HepG2 (cell line): ENCODE measurements around the gene ESRRB. TPM values are rescaled to one million over a fixed set of nuclear protein-coding genes. Genes with fewer than 3 reads are reported as not detected.
A peak's percentile ranks its signal among the peaks of the same experiment; 100 is the strongest.

Experiments used
- ADNP ChIP-seq: sonication (generic); formaldehyde crosslinking; IDR thresholded peaks from 2 replicates; pipeline ENCODE4 v1.4.0; 2020; ENCODE audit warnings: missing genetic modification reagents
- AKAP8 ChIP-seq: sonication (generic); formaldehyde crosslinking; IDR thresholded peaks from 2 replicates; pipeline ENCODE4 v1.5.1; 2020; ENCODE audit warnings: mild to moderate bottlenecking, missing genetic modification reagents
- ATF3 ChIP-seq: sonication (generic); formaldehyde crosslinking; IDR thresholded peaks from 2 replicates; pipeline ENCODE4 v1.4.0; 2020; ENCODE audit warnings: missing genetic modification reagents
- FOXO4 ChIP-seq: sonication (generic); formaldehyde crosslinking; conservative IDR thresholded peaks from 2 replicates; pipeline ENCODE4 v1.8.1; 2023; ENCODE audit warnings: missing genetic modification reagents
- HDAC2 ChIP-seq: sonication (generic); formaldehyde crosslinking; IDR thresholded peaks from 2 replicates; pipeline ENCODE4 v1.4.0; 2020; ENCODE audit warnings: missing genetic modification reagents
- KLF6 ChIP-seq: IDR thresholded peaks from 2 replicates; pipeline ENCODE4 v1.8.0; 2016; ENCODE audit warnings: missing biosample characterization, missing genetic modification reagents
- MAX ChIP-seq: IDR thresholded peaks from 2 replicates; pipeline ENCODE4 v1.6.1; 2012; ENCODE audit warnings: inconsistent platforms
- RFXAP ChIP-seq: sonication (generic); formaldehyde crosslinking; IDR thresholded peaks from 2 replicates; pipeline ENCODE4 v1.4.0; 2020; ENCODE audit warnings: missing genetic modification reagents, borderline replicate concordance
- SMARCE1 ChIP-seq: fragments of 450-650 bp; IDR thresholded peaks from 2 replicates; pipeline ENCODE4 v1.6.1; 2017; ENCODE audit warnings: borderline replicate concordance
- ZFX ChIP-seq: sonication (generic); formaldehyde crosslinking; IDR thresholded peaks from 2 replicates; pipeline ENCODE4 v1.4.0; 2020; ENCODE audit warnings: mild to moderate bottlenecking, low read depth, missing genetic modification reagents, moderate library complexity
- ZNF564 ChIP-seq: sonication (generic); formaldehyde crosslinking; IDR thresholded peaks from 2 replicates; pipeline ENCODE4 v1.8.1; 2023; ENCODE audit warnings: mild to moderate bottlenecking, missing genetic modification reagents
- ZNF570 ChIP-seq: sonication (generic); formaldehyde crosslinking; IDR thresholded peaks from 2 replicates; pipeline ENCODE4 v1.4.0; 2020; ENCODE audit warnings: mild to moderate bottlenecking, missing genetic modification reagents, borderline replicate concordance
- ZNF746 ChIP-seq: sonication (generic); formaldehyde crosslinking; IDR thresholded peaks from 2 replicates; pipeline ENCODE4 v1.8.0; 2022; ENCODE audit warnings: mild to moderate bottlenecking, missing genetic modification reagents
- polyA plus RNA-seq, 8 experiments: library from polyadenylated mRNA; depleted of rRNA in 3 of 8; stranded (reverse) in 7 of 8; unstranded in 1 of 8; fragments of >200 nt; fragmentation: Illumina TruSeq in 4 of 8; extraction: Trizol in 4 of 8; gene quantifications; 2 replicates each; pipeline versions ENCODE4 v1.2.1 to v1.2.3, GENCODE V29; 2011 to 2016; ENCODE audit warnings: low read depth in 4 of 8, missing spikeins in 1 of 8, mixed read lengths in 1 of 8; ENCODE audit not compliant: insufficient read depth in 1 of 8
- total RNA-seq, 5 experiments: library from RNA; depleted of rRNA; stranded (reverse); fragments of >200 nt; fragmentation: Illumina TruSeq; extraction: Trizol; gene quantifications; 2 replicates each; pipeline ENCODE4 v1.2.3, GENCODE V29; 2016; ENCODE audit warnings: low read depth in 1 of 5
- TF ChIP-seq, protein P1 (sequence below): sonication (generic); formaldehyde crosslinking; IDR thresholded peaks from one replicate; pipeline ENCODE4 v1.5.1; 2020; ENCODE audit warnings: mild to moderate bottlenecking, missing genetic modification reagents; ENCODE audit errors: not compliant biosample characterization
- TF ChIP-seq, protein P2 (sequence below): sonication (generic); formaldehyde crosslinking; IDR thresholded peaks from 2 replicates; pipeline ENCODE4 v1.5.0; 2020; ENCODE audit warnings: mild to moderate bottlenecking, missing genetic modification reagents, borderline replicate concordance

Gene ESRRB
- total and polyA plus RNA-seq, 2 of the 13 experiments (the other 11 are each of a cell fraction or from before 2014, with no cell fraction given): 0.04 to 0.33 TPM

DNA sequence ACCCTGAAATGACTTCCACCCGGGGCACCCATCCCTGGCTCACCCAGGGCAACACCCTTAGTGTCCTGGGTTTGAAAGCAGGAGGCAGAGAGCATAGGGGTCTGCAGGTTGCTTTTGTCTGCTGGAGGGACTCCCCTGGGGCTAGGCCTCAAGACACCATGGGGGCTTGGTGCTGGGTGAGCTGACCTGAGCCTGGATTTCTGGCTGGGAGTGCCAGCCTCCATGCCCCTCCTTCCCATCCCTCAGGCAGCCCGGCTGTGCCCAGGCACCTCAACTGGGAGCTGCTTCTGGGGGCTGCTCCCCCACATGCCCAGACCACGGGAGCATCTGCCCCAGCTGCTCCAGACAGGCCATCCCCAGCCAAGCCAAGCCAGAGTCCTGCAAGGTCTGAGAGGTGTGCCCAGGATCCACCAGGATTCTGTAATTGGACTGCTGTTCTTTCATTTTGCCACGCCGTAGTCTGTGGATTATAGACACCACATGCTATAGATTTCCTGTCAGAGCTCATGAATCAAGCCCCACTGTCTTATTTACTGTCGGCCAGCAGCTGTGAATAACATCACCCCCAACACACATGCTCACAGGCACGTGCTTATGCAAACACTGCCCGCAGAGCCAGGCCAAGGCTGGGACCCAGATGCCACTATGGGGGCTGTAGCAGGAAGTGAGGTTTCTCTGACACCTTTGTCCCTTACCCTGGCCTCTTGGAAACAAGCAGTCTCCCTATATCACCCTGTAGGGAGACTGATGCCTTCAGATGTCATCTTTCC is 29.4 kb upstream of the ESRRB start (continued):
- TF ChIP-seq, protein P1, sequence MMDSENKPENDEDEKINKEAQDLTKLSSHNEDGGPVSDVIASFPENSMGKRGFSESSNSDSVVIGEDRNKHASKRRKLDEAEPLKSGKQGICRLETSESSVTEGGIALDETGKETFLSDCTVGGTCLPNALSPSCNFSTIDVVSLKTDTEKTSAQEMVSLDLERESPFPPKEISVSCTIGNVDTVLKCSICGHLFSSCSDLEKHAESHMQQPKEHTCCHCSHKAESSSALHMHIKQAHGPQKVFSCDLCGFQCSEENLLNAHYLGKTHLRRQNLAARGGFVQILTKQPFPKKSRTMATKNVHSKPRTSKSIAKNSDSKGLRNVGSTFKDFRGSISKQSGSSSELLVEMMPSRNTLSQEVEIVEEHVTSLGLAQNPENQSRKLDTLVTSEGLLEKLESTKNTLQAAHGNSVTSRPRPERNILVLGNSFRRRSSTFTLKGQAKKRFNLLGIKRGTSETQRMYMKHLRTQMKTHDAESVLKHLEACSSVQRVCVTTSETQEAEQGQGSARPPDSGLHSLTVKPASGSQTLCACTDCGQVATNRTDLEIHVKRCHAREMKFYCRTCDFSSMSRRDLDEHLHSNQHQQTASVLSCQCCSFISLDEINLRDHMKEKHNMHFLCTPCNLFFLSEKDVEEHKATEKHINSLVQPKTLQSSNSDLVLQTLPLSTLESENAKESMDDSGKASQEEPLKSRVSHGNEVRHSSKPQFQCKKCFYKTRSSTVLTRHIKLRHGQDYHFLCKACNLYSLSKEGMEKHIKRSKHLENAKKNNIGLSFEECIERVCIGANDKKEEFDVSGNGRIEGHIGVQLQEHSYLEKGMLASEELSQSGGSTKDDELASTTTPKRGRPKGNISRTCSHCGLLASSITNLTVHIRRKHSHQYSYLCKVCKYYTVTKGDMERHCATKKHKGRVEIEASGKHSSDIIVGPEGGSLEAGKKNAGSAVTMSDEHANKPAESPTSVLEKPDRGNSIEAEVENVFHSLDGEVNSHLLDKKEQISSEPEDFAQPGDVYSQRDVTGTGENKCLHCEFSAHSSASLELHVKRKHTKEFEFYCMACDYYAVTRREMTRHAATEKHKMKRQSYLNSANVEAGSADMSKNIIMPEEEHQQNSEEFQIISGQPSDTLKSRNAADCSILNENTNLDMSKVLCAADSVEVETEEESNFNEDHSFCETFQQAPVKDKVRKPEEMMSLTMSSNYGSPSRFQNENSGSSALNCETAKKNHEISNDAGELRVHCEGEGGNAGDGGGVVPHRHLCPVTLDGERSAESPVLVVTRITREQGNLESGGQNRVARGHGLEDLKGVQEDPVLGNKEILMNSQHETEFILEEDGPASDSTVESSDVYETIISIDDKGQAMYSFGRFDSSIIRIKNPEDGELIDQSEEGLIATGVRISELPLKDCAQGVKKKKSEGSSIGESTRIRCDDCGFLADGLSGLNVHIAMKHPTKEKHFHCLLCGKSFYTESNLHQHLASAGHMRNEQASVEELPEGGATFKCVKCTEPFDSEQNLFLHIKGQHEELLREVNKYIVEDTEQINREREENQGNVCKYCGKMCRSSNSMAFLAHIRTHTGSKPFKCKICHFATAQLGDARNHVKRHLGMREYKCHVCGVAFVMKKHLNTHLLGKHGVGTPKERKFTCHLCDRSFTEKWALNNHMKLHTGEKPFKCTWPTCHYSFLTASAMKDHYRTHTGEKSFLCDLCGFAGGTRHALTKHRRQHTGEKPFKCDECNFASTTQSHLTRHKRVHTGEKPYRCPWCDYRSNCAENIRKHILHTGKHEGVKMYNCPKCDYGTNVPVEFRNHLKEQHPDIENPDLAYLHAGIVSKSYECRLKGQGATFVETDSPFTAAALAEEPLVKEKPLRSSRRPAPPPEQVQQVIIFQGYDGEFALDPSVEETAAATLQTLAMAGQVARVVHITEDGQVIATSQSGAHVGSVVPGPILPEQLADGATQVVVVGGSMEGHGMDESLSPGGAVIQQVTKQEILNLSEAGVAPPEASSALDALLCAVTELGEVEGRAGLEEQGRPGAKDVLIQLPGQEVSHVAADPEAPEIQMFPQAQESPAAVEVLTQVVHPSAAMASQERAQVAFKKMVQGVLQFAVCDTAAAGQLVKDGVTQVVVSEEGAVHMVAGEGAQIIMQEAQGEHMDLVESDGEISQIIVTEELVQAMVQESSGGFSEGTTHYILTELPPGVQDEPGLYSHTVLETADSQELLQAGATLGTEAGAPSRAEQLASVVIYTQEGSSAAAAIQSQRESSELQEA (CRISPR knock-in tag): no peak
- TF ChIP-seq ZNF746 (CRISPR knock-in tag) (no peak), KLF6 (CRISPR knock-in tag) (no peak), AKAP8 (no peak), ZNF570 (CRISPR knock-in tag) (no peak), ZNF564 (CRISPR knock-in tag) (no peak), SMARCE1 (no peak), RFXAP (no peak), FOXO4 (CRISPR knock-in tag) (no peak), ATF3 (no peak), MAX (peak; percentile 69), ZFX (CRISPR knock-in tag) (peak; percentile 32; the same call in 1 of the 2 replicates), HDAC2 (CRISPR knock-in tag) (no peak), ADNP (CRISPR knock-in tag) (no peak)
- TF ChIP-seq, protein P2, sequence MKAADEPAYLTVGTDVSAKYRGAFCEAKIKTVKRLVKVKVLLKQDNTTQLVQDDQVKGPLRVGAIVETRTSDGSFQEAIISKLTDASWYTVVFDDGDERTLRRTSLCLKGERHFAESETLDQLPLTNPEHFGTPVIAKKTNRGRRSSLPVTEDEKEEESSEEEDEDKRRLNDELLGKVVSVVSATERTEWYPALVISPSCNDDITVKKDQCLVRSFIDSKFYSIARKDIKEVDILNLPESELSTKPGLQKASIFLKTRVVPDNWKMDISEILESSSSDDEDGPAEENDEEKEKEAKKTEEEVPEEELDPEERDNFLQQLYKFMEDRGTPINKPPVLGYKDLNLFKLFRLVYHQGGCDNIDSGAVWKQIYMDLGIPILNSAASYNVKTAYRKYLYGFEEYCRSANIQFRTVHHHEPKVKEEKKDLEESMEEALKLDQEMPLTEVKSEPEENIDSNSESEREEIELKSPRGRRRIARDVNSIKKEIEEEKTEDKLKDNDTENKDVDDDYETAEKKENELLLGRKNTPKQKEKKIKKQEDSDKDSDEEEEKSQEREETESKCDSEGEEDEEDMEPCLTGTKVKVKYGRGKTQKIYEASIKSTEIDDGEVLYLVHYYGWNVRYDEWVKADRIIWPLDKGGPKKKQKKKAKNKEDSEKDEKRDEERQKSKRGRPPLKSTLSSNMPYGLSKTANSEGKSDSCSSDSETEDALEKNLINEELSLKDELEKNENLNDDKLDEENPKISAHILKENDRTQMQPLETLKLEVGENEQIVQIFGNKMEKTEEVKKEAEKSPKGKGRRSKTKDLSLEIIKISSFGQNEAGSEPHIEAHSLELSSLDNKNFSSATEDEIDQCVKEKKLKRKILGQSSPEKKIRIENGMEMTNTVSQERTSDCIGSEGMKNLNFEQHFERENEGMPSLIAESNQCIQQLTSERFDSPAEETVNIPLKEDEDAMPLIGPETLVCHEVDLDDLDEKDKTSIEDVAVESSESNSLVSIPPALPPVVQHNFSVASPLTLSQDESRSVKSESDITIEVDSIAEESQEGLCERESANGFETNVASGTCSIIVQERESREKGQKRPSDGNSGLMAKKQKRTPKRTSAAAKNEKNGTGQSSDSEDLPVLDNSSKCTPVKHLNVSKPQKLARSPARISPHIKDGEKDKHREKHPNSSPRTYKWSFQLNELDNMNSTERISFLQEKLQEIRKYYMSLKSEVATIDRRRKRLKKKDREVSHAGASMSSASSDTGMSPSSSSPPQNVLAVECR (CRISPR knock-in tag): no peak
